HCT116 (cell line): ENCODE measurements around the gene ZGPAT. TPM values are rescaled to one million over a fixed set of nuclear protein-coding genes. Genes with fewer than 3 reads are reported as not detected.

Experiments used
- ATAC-seq: fragments of 200-7000 bp; cut with Tn5 transposase; 2 replicates; pipeline ENCODE4 v1.9.1; 2020; ENCODE audit warnings: mild to moderate bottlenecking, moderate library complexity
- BruUV-seq: library from RNA; stranded (reverse); fragments of 400-500 nt; replicated peaks from 2 replicates; lab custom pipeline; 2021; lab: Mats Ljungman, UMichigan
- CTCF ChIA-PET: fragments of 300-600 bp; sonication (Branson Sonifier 250); formaldehyde crosslinking; loops from one replicate; lab custom pipeline; 2021; ENCODE audit warnings: antibody characterized with exemption; lab: Charles Lee
- POLR2A ChIA-PET: fragments of 300-600, 350-600 bp; sonication (Branson Sonifier 250); formaldehyde crosslinking; loops from one replicate; lab custom pipeline; 2021; ENCODE audit warnings: antibody characterized with exemption; lab: Charles Lee
- RAD21 ChIA-PET, 2 experiments: fragments of 300-600 bp; sonication (Branson Sonifier 250); formaldehyde crosslinking; loops; one replicate each; lab custom pipeline; 2023; ENCODE audit warnings: low total read pairs in 2 of 2; ENCODE audit not compliant: uncharacterized antibody in 2 of 2, unreplicated experiment in 2 of 2, low non-redundant PET in 1 of 2; lab: Charles Lee
- DNase-seq: peaks from one replicate; pipeline ENCODE4 v3.0.0-alpha.2; 2010; ENCODE audit warnings: low read depth, low spot score
- H2AFZ ChIP-seq: fragments of 200-600 bp; shearing (Covaris generic), sonication (generic); 2 replicates; pipeline ENCODE4 v1.6.1; 2017; ENCODE audit warnings: low read depth, mixed run types, mixed read lengths, antibody characterized with exemption, low read length; ENCODE audit not compliant: poor library complexity, severe bottlenecking
- H3K27ac ChIP-seq: 2 replicates; pipeline ENCODE4 v1.5.1; 2012; ENCODE audit warnings: low read depth, low read length
- H3K27me3 ChIP-seq: fragments of 200-600 bp; sonication (generic); 2 replicates; pipeline ENCODE4 v1.6.1; 2016; ENCODE audit warnings: mixed run types, low read length, mixed read lengths; ENCODE audit not compliant: insufficient read depth
- H3K36me3 ChIP-seq, 2 experiments: fragments of 200-500 bp in 1 of 2; fragments of 200-600 bp in 1 of 2; sonication (Bioruptor generic) in 1 of 2; sonication (generic) in 1 of 2; 2 replicates each; pipeline versions ENCODE4 v1.5.1 to v1.6.1; 2014 to 2016; ENCODE audit warnings: low read length in 2 of 2, inconsistent platforms in 1 of 2, mixed read lengths in 1 of 2, mixed run types in 1 of 2; ENCODE audit not compliant: insufficient read depth in 2 of 2, control insufficient read depth in 1 of 2
- H3K4me1 ChIP-seq, 2 experiments: fragments of 200-600 bp in 1 of 2; sonication (generic) in 1 of 2; 2 replicates each; pipeline versions ENCODE4 v1.5.1 to v1.6.1; 2012 to 2017; ENCODE audit warnings: low read length in 2 of 2, inconsistent platforms in 1 of 2, mild to moderate bottlenecking in 1 of 2, mixed read lengths in 1 of 2, mixed run types in 1 of 2, moderate library complexity in 1 of 2; ENCODE audit not compliant: insufficient read depth in 2 of 2, control insufficient read depth in 1 of 2
- H3K4me2 ChIP-seq: fragments of 200-600 bp; sonication (generic); 2 replicates; pipeline ENCODE4 v1.6.1; 2017; ENCODE audit warnings: mixed run types, low read length, mixed read lengths
- H3K4me3 ChIP-seq, 2 experiments: fragments of 200-600 bp in 1 of 2; sonication (generic) in 1 of 2; replicated peaks in 1 of 2; 2 replicates each; pipeline ENCODE4 v1.5.1; 2011 to 2016; ENCODE audit warnings: low read length in 2 of 2, control low read depth in 1 of 2, low read depth in 1 of 2, mild to moderate bottlenecking in 1 of 2, mixed read lengths in 1 of 2, mixed run types in 1 of 2
- H3K79me2 ChIP-seq: fragments of 200-600 bp; sonication (generic); 2 replicates; pipeline ENCODE4 v1.6.1; 2017; ENCODE audit warnings: mild to moderate bottlenecking, mixed run types, low read length, moderate library complexity, mixed read lengths; ENCODE audit not compliant: insufficient read depth
- H3K9ac ChIP-seq: fragments of 200-600 bp; sonication (generic); 2 replicates; pipeline ENCODE4 v1.6.1; 2016; ENCODE audit warnings: low read length, mixed read lengths
- H3K9me2 ChIP-seq: fragments of 200-600 bp; sonication (generic), shearing (Covaris generic); 2 replicates; pipeline ENCODE4 v1.6.1; 2017; ENCODE audit warnings: mixed run types, mild to moderate bottlenecking, moderate library complexity; ENCODE audit not compliant: insufficient read depth
- H3K9me3 ChIP-seq, 2 experiments: fragments of 200-500 bp in 1 of 2; fragments of 200-600 bp in 1 of 2; sonication (Bioruptor generic) in 1 of 2; sonication (generic) in 1 of 2; 2 replicates each; pipeline ENCODE4 v1.6.1; 2014 to 2017; ENCODE audit warnings: low read length in 2 of 2, mixed read lengths in 2 of 2, inconsistent platforms in 1 of 2, low read depth in 1 of 2, mild to moderate bottlenecking in 1 of 2, mixed run types in 1 of 2, moderate library complexity in 1 of 2; ENCODE audit not compliant: control insufficient read depth in 1 of 2, insufficient read depth in 1 of 2
- H4K20me1 ChIP-seq: fragments of 200-600 bp; sonication (generic), shearing (Covaris generic); 2 replicates; pipeline ENCODE4 v1.6.1; 2017; ENCODE audit warnings: mixed run types, mild to moderate bottlenecking, moderate library complexity; ENCODE audit not compliant: insufficient read depth
- ATF3 ChIP-seq: IDR thresholded peaks from 2 replicates; pipeline ENCODE4 v1.6.1; 2012
- EGR1 ChIP-seq: IDR thresholded peaks from 2 replicates; pipeline ENCODE4 v1.6.1; 2012; ENCODE audit warnings: low read depth
- EZH2phosphoT487 ChIP-seq: fragments of 200-600 bp; IDR thresholded peaks from 2 replicates; pipeline ENCODE4 v1.6.1; 2018; ENCODE audit warnings: antibody characterized with exemption, borderline replicate concordance
- FOSL1 ChIP-seq: IDR thresholded peaks from 2 replicates; pipeline ENCODE4 v1.6.1; 2012; ENCODE audit warnings: low read depth
- JUND ChIP-seq: IDR thresholded peaks from 2 replicates; pipeline ENCODE4 v1.6.1; 2012
- POLR2A ChIP-seq: IDR thresholded peaks from 2 replicates; pipeline ENCODE4 v1.7.0; 2011; ENCODE audit warnings: borderline replicate concordance; ENCODE audit not compliant: insufficient read depth, insufficient read length; ENCODE audit errors: extremely low read depth
- POLR2AphosphoS5 ChIP-seq: IDR thresholded peaks from 2 replicates; pipeline ENCODE4 v1.6.1; 2011; ENCODE audit warnings: mild to moderate bottlenecking, low read depth, low read length, moderate library complexity
- RAD21 ChIP-seq: IDR thresholded peaks from 2 replicates; pipeline ENCODE4 v1.6.1; 2012; ENCODE audit warnings: low read depth, mild to moderate bottlenecking
- SIN3A ChIP-seq: IDR thresholded peaks from 2 replicates; pipeline ENCODE4 v1.6.1; 2012; ENCODE audit warnings: low read depth
- SRF ChIP-seq: IDR thresholded peaks from 2 replicates; pipeline ENCODE4 v1.6.1; 2012; ENCODE audit warnings: low read depth
- YY1 ChIP-seq: IDR thresholded peaks from 2 replicates; pipeline ENCODE4 v1.6.1; 2011; ENCODE audit warnings: low read length, low read depth, moderate library complexity, mild to moderate bottlenecking; ENCODE audit not compliant: insufficient replicate concordance; ENCODE audit errors: extremely low read depth
- ZFX ChIP-seq: fragments of 450-650 bp; IDR thresholded peaks from 2 replicates; pipeline ENCODE4 v1.6.1; 2017
- ZNF274 ChIP-seq: fragments of 200-500 bp; sonication (Bioruptor generic); IDR thresholded peaks from 2 replicates; pipeline ENCODE4 v1.6.1; 2014; ENCODE audit warnings: mild to moderate bottlenecking, low read depth, low read length, inconsistent platforms
- intact Hi-C: fragments of 100-400 bp; cut with micrococcal nuclease; formaldehyde crosslinking; loops from 2 replicates; pipeline ENCODE4 v1.10.0; 2022
- total RNA-seq: library from RNA; stranded (reverse); gene quantifications from one replicate; pipeline ENCODE4 v1.2.1, GENCODE V29; 2021; ENCODE audit not compliant: unreplicated experiment
- TF ChIP-seq, protein P1 (sequence below): IDR thresholded peaks from 2 replicates; pipeline ENCODE4 v1.6.1; 2011; ENCODE audit warnings: mild to moderate bottlenecking, low read length, moderate library complexity; ENCODE audit not compliant: insufficient replicate concordance; ENCODE audit errors: extremely low read depth
- TF ChIP-seq, protein P2 (sequence below), 3 experiments: fragments of 200-600 bp in 1 of 3; sonication (generic) in 1 of 3; IDR thresholded peaks in 2 of 3; conservative IDR thresholded peaks in 1 of 3; 2 replicates each; pipeline ENCODE4 v1.5.1; 2012 to 2017; ENCODE audit warnings: low read depth in 2 of 3, low read length in 2 of 3, antibody characterized with exemption in 1 of 3, borderline replicate concordance in 1 of 3, control low read depth in 1 of 3, mild to moderate bottlenecking in 1 of 3, mixed read lengths in 1 of 3, mixed run types in 1 of 3, moderate library complexity in 1 of 3; ENCODE audit not compliant: insufficient read depth in 1 of 3

ZGPAT gene
- total RNA-seq, 1 experiment from 2014 or later: 30.6 TPM

GRCh38 chr20:63702751-63703470 lies 4.9 kb upstream of the ZGPAT start:
- ChIA-PET CTCF (no interaction called here), RAD21 (interaction anchor here in 1 of 2 experiments (0.6 kb wide), 1 partner anchor 164 kb away, joined by 9 read pairs; no protein-coding TSS in a partner anchor), POLR2A (interaction anchor here (0.8 kb wide), 1 partner anchor 76 kb away, joined by 3 read pairs; the partner anchor contains the start of gene GMEB2)
- intact Hi-C loops: loop anchor here (10.0 kb wide), 1 partner anchor 352 kb away; no protein-coding TSS in a partner anchor
- DNase-seq (no peak), ATAC-seq (no peak)
- Histone ChIP-seq H3K9me3 (no peaks in the 10 kb centered on the region), H3K4me3 (no peak overlapping the region), H3K9ac (no peak overlapping the region), H2AFZ (no peak overlapping the region), H3K36me3 (peaks cover 7 to 25% of the 10 kb centered on the region in 2 experiments; a peak in 3 of 4 replicates), H3K27ac (peak overlapping the region; percentile 8; the same call in 1 of the 2 replicates), H4K20me1 (no peaks in the 10 kb centered on the region), H3K79me2 (peaks cover 33% of the 10 kb centered on the region), H3K4me2 (no peak overlapping the region), H3K27me3 (no peaks in the 10 kb centered on the region), H3K4me1 (peaks cover 27 to 61% of the 10 kb centered on the region in 2 experiments), H3K9me2 (no peaks in the 10 kb centered on the region)
- BruUV-seq: no TSS peak
- no peak for TF ChIP-seq EGR1
- no peak for TF ChIP-seq FOSL1
- no peak for TF ChIP-seq POLR2AphosphoS5
- no peak for TF ChIP-seq ZNF274
- TF ChIP-seq RAD21: no peak
- no peak for TF ChIP-seq EZH2phosphoT487
- TF ChIP-seq JUND: no peak
- TF ChIP-seq ATF3: no peak
- TF ChIP-seq SRF: no peak
- TF ChIP-seq ZFX: no peak
- TF ChIP-seq, protein P1, sequence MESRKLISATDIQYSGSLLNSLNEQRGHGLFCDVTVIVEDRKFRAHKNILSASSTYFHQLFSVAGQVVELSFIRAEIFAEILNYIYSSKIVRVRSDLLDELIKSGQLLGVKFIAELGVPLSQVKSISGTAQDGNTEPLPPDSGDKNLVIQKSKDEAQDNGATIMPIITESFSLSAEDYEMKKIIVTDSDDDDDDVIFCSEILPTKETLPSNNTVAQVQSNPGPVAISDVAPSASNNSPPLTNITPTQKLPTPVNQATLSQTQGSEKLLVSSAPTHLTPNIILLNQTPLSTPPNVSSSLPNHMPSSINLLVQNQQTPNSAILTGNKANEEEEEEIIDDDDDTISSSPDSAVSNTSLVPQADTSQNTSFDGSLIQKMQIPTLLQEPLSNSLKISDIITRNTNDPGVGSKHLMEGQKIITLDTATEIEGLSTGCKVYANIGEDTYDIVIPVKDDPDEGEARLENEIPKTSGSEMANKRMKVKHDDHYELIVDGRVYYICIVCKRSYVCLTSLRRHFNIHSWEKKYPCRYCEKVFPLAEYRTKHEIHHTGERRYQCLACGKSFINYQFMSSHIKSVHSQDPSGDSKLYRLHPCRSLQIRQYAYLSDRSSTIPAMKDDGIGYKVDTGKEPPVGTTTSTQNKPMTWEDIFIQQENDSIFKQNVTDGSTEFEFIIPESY: no peak
- TF ChIP-seq POLR2A: no peak
- TF ChIP-seq, protein P2, sequence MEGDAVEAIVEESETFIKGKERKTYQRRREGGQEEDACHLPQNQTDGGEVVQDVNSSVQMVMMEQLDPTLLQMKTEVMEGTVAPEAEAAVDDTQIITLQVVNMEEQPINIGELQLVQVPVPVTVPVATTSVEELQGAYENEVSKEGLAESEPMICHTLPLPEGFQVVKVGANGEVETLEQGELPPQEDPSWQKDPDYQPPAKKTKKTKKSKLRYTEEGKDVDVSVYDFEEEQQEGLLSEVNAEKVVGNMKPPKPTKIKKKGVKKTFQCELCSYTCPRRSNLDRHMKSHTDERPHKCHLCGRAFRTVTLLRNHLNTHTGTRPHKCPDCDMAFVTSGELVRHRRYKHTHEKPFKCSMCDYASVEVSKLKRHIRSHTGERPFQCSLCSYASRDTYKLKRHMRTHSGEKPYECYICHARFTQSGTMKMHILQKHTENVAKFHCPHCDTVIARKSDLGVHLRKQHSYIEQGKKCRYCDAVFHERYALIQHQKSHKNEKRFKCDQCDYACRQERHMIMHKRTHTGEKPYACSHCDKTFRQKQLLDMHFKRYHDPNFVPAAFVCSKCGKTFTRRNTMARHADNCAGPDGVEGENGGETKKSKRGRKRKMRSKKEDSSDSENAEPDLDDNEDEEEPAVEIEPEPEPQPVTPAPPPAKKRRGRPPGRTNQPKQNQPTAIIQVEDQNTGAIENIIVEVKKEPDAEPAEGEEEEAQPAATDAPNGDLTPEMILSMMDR (IDR thresholded peaks at IDR 0.05 in 2 of 3, conservative IDR thresholded peaks at IDR 0.05 in 1 of 3; ENCODE audit: borderline replicate concordance in 1 of 3, insufficient read depth in 1 of 3, low read depth in 2 of 3, low read length in 2 of 3): no peak
- no peak for TF ChIP-seq SIN3A
- no peak for TF ChIP-seq YY1
